HepG2 (cell line): Measurements from ENCODE around the gene SYVN1. TPM values are rescaled to one million over a fixed set of nuclear protein-coding genes. Genes with fewer than 3 reads are reported as not detected.

Experiments used
- AGO1 ChIP-seq: fragments of 200-400 bp; formaldehyde crosslinking; IDR thresholded peaks from 2 replicates; pipeline ENCODE4 v1.6.1; 2017; ENCODE audit warnings: mild to moderate bottlenecking, low read depth, low read length, moderate library complexity; ENCODE audit not compliant: poor library complexity, severe bottlenecking
- ARNTL ChIP-seq: sonication (generic); formaldehyde crosslinking; IDR thresholded peaks from 2 replicates; pipeline ENCODE4 v1.4.0; 2020; ENCODE audit warnings: mild to moderate bottlenecking, missing genetic modification reagents
- MAZ ChIP-seq, 2 experiments: sonication (generic) in 1 of 2; formaldehyde crosslinking in 1 of 2; IDR thresholded peaks; 2 replicates each; pipeline versions ENCODE4 v1.5.0 to v1.6.1; 2012 to 2020; ENCODE audit warnings: low read depth in 2 of 2, mild to moderate bottlenecking in 2 of 2, borderline replicate concordance in 1 of 2, improper control_type of control experiment in 1 of 2, low read length in 1 of 2, missing genetic modification reagents in 1 of 2, moderate library complexity in 1 of 2
- NFIB ChIP-seq: sonication (generic); formaldehyde crosslinking; IDR thresholded peaks from 2 replicates; pipeline ENCODE4 v1.9.0; 2021; ENCODE audit warnings: missing genetic modification reagents, mild to moderate bottlenecking, borderline replicate concordance
- NFYB ChIP-seq: sonication (generic); formaldehyde crosslinking; IDR thresholded peaks from 2 replicates; pipeline ENCODE4 v1.4.0; 2020; ENCODE audit warnings: missing genetic modification reagents
- POLR2G ChIP-seq: fragments of 200-400 bp; formaldehyde crosslinking; IDR thresholded peaks from 2 replicates; pipeline ENCODE4 v1.6.1; 2018; ENCODE audit warnings: mild to moderate bottlenecking, low read depth, low read length, moderate library complexity
- SRSF1 ChIP-seq: fragments of 200-400 bp; formaldehyde crosslinking; optimal IDR thresholded peaks from 2 replicates; pipeline ENCODE3; 2017; ENCODE audit warnings: mild to moderate bottlenecking, low read depth, low read length, moderate library complexity
- SYNCRIP ChIP-seq: fragments of 200-400 bp; formaldehyde crosslinking; IDR thresholded peaks from 2 replicates; pipeline ENCODE4 v1.6.1; 2018; ENCODE audit warnings: mild to moderate bottlenecking, low read depth, low read length; ENCODE audit not compliant: insufficient read depth
- ZFP90 ChIP-seq: sonication (generic); formaldehyde crosslinking; IDR thresholded peaks from 2 replicates; pipeline ENCODE4 v1.8.0; 2022; ENCODE audit warnings: missing genetic modification reagents, mild to moderate bottlenecking, inconsistent platforms, borderline replicate concordance
- ZNF674 ChIP-seq: sonication (generic); formaldehyde crosslinking; IDR thresholded peaks from 2 replicates; pipeline ENCODE4 v1.5.0; 2020; ENCODE audit warnings: low read depth, mild to moderate bottlenecking, missing genetic modification reagents
- ZNF83 ChIP-seq: sonication (generic); formaldehyde crosslinking; IDR thresholded peaks from 2 replicates; pipeline ENCODE4 v1.4.0; 2020; ENCODE audit warnings: missing genetic modification reagents, mild to moderate bottlenecking, borderline replicate concordance
- ZSCAN29 ChIP-seq: sonication (generic); formaldehyde crosslinking; conservative IDR thresholded peaks from 2 replicates; pipeline ENCODE4 v1.4.0; 2020; ENCODE audit warnings: mild to moderate bottlenecking, missing genetic modification reagents
- polyA plus RNA-seq, 8 experiments: library from polyadenylated mRNA; depleted of rRNA in 3 of 8; stranded (reverse) in 7 of 8; unstranded in 1 of 8; fragments of >200 nt; fragmentation: Illumina TruSeq in 4 of 8; extraction: Trizol in 4 of 8; gene quantifications; 2 replicates each; pipeline versions ENCODE4 v1.2.1 to v1.2.3, GENCODE V29; 2011 to 2016; ENCODE audit warnings: low read depth in 4 of 8, missing spikeins in 1 of 8, mixed read lengths in 1 of 8; ENCODE audit not compliant: insufficient read depth in 1 of 8
- total RNA-seq, 5 experiments: library from RNA; depleted of rRNA; stranded (reverse); fragments of >200 nt; fragmentation: Illumina TruSeq; extraction: Trizol; gene quantifications; 2 replicates each; pipeline ENCODE4 v1.2.3, GENCODE V29; 2016; ENCODE audit warnings: low read depth in 1 of 5
- TF ChIP-seq, protein P1 (sequence below): sonication (generic); formaldehyde crosslinking; IDR thresholded peaks from 2 replicates; pipeline ENCODE4 v1.4.0; 2020; ENCODE audit warnings: mild to moderate bottlenecking, missing genetic modification reagents, borderline replicate concordance
- TF ChIP-seq, protein P2 (sequence below): sonication (generic); formaldehyde crosslinking; IDR thresholded peaks from 2 replicates; pipeline ENCODE4 v1.4.0; 2020; ENCODE audit warnings: missing genetic modification reagents, mild to moderate bottlenecking, borderline replicate concordance
- TF ChIP-seq, protein P3 (sequence below): IDR thresholded peaks from 2 replicates; pipeline ENCODE4 v1.6.1; 2012; ENCODE audit warnings: inconsistent platforms
- TF ChIP-seq, protein P4 (sequence below): sonication (generic); formaldehyde crosslinking; IDR thresholded peaks from 2 replicates; pipeline ENCODE4 v1.4.0; 2020; ENCODE audit warnings: missing genetic modification reagents
- TF ChIP-seq, protein P5 (sequence below): IDR thresholded peaks from 2 replicates; pipeline ENCODE4 v1.6.1; 2016; ENCODE audit warnings: mild to moderate bottlenecking

The SYVN1 gene
- total and polyA plus RNA-seq, 2 of the 13 experiments (the other 11 are each of a cell fraction or from before 2014, with no cell fraction given): 10.3 to 22.5 TPM

DNA sequence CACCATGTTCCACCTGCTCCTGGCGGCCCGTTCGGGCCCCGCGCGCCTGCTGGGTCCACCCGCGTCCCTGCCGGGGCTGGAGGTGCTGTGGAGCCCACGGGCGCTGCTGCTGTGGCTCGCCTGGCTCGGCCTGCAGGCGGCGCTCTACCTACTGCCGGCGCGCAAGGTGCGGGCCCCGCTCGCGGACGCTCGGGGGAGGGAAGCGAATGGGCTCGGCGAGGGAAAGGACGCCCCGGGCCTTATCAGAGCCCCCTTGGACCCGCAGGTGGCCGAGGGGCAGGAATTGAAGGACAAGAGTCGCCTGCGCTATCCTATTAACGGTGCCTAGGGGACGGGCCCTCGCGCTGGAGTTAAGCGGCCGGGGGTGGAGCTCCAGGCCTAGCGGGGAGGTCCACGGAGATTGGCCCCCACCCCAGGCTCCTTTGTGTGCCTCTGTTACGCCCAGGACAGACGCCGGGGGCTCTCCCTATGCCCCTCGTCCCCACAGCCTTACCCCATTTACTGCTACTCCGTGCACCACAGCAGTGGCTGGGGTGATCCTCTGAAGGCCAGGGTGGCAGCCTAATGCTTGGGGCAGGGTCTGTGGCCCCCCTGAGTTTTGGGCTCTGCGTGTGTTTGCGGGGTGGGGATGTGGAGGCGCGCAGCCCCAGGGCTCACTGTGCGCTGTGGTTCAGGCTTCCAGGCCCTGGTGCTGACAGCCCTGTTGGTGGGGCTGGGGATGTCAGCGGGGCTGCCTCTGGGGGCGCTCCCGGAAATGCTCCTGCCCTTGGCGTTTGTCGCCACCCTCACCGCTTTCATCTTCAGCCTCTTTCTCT is 21.6 kb downstream of the SYVN1 start (continued):
- TF ChIP-seq, protein P1, sequence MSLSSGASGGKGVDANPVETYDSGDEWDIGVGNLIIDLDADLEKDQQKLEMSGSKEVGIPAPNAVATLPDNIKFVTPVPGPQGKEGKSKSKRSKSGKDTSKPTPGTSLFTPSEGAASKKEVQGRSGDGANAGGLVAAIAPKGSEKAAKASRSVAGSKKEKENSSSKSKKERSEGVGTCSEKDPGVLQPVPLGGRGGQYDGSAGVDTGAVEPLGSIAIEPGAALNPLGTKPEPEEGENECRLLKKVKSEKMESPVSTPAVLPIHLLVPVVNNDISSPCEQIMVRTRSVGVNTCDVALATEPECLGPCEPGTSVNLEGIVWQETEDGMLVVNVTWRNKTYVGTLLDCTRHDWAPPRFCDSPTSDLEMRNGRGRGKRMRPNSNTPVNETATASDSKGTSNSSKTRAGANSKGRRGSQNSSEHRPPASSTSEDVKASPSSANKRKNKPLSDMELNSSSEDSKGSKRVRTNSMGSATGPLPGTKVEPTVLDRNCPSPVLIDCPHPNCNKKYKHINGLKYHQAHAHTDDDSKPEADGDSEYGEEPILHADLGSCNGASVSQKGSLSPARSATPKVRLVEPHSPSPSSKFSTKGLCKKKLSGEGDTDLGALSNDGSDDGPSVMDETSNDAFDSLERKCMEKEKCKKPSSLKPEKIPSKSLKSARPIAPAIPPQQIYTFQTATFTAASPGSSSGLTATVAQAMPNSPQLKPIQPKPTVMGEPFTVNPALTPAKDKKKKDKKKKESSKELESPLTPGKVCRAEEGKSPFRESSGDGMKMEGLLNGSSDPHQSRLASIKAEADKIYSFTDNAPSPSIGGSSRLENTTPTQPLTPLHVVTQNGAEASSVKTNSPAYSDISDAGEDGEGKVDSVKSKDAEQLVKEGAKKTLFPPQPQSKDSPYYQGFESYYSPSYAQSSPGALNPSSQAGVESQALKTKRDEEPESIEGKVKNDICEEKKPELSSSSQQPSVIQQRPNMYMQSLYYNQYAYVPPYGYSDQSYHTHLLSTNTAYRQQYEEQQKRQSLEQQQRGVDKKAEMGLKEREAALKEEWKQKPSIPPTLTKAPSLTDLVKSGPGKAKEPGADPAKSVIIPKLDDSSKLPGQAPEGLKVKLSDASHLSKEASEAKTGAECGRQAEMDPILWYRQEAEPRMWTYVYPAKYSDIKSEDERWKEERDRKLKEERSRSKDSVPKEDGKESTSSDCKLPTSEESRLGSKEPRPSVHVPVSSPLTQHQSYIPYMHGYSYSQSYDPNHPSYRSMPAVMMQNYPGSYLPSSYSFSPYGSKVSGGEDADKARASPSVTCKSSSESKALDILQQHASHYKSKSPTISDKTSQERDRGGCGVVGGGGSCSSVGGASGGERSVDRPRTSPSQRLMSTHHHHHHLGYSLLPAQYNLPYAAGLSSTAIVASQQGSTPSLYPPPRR (CRISPR knock-in tag): no peak
- TF ChIP-seq, protein P2, sequence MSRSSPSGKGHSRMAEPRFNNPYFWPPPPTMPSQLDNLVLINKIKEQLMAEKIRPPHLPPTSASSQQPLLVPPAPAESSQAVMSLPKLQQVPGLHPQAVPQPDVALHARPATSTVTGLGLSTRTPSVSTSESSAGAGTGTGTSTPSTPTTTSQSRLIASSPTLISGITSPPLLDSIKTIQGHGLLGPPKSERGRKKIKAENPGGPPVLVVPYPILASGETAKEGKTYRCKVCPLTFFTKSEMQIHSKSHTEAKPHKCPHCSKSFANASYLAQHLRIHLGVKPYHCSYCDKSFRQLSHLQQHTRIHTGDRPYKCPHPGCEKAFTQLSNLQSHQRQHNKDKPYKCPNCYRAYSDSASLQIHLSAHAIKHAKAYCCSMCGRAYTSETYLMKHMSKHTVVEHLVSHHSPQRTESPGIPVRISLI (CRISPR knock-in tag): no peak
- no peak for TF ChIP-seq SYNCRIP
- TF ChIP-seq, protein P3, sequence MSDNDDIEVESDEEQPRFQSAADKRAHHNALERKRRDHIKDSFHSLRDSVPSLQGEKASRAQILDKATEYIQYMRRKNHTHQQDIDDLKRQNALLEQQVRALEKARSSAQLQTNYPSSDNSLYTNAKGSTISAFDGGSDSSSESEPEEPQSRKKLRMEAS: peak; percentile 53
- no peak for TF ChIP-seq ZNF674
- TF ChIP-seq NFYB (CRISPR knock-in tag): no peak
- TF ChIP-seq ARNTL (CRISPR knock-in tag): 0 out of 2 replicates have a peak, but pooled peaks have one; percentile 3
- TF ChIP-seq SRSF1: no peak
- TF ChIP-seq ZFP90: no peak
- TF ChIP-seq ZNF83 (CRISPR knock-in tag): no peak
- no peak; the same call in 1 of the 2 replicates for TF ChIP-seq MAZ (IDR thresholded peaks at IDR 0.05; ENCODE audit: borderline replicate concordance, low read depth, low read length)
- no peak for TF ChIP-seq MAZ (CRISPR knock-in tag; IDR thresholded peaks at IDR 0.05; ENCODE audit: low read depth)
- no peak for TF ChIP-seq NFIB
- peak; percentile 99 for TF ChIP-seq AGO1
- TF ChIP-seq, protein P4, sequence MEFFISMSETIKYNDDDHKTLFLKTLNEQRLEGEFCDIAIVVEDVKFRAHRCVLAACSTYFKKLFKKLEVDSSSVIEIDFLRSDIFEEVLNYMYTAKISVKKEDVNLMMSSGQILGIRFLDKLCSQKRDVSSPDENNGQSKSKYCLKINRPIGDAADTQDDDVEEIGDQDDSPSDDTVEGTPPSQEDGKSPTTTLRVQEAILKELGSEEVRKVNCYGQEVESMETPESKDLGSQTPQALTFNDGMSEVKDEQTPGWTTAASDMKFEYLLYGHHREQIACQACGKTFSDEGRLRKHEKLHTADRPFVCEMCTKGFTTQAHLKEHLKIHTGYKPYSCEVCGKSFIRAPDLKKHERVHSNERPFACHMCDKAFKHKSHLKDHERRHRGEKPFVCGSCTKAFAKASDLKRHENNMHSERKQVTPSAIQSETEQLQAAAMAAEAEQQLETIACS (CRISPR knock-in tag): no peak; the same call in 1 of the 2 replicates
- 0 out of 2 replicates have a peak, but pooled peaks have one; percentile 27 for TF ChIP-seq POLR2G
- TF ChIP-seq, protein P5, sequence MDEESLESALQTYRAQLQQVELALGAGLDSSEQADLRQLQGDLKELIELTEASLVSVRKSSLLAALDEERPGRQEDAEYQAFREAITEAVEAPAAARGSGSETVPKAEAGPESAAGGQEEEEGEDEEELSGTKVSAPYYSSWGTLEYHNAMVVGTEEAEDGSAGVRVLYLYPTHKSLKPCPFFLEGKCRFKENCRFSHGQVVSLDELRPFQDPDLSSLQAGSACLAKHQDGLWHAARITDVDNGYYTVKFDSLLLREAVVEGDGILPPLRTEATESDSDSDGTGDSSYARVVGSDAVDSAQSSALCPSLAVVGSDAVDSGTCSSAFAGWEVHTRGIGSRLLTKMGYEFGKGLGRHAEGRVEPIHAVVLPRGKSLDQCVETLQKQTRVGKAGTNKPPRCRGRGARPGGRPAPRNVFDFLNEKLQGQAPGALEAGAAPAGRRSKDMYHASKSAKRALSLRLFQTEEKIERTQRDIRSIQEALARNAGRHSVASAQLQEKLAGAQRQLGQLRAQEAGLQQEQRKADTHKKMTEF (CRISPR knock-in tag): no peak; the same call in 1 of the 2 replicates
- no peak for TF ChIP-seq ZSCAN29 (CRISPR knock-in tag)
